Measurements from ENCODE around the gene TPO. TPM values are rescaled to one million over a fixed set of nuclear protein-coding genes. Genes with fewer than 3 reads are reported as not detected.
"Not testable (repeated sequence)": the region's sequence is repeated elsewhere in the genome, so short reads cannot be mapped to it uniquely, and the experiment has no call there.

The TPO gene
- total RNA-seq, 4 donors from 2014 or later: 0.93 to 4.6 (median 1.3) TPM

GRCh38 chr2:1405967-1406366 lies 7.3 kb upstream of the TPO start:
- H3K4me1 ChIP-seq: no peaks in the 10 kb centered on the region
- DNase-seq (ENCODE audit: low spot score in 2 of 2): no peak
- no peaks in the 10 kb centered on the region for H3K27me3 ChIP-seq
- no peaks in the 10 kb centered on the region for H3K36me3 ChIP-seq
- 67% methylated on average over 3 of the region's 3 CpGs for WGBS
- H3K9me3 ChIP-seq: no peaks in the 10 kb centered on the region
- no peak overlapping the region for H3K27ac ChIP-seq
- TF ChIP-seq POLR2A (IDR thresholded peaks at IDR 0.05): no peak
- TF ChIP-seq EP300 (IDR thresholded peaks at IDR 0.05): no peak
- no peak for TF ChIP-seq POLR2AphosphoS5 (IDR thresholded peaks at IDR 0.05)
- no peak for TF ChIP-seq CTCF (IDR thresholded peaks at IDR 0.05)
- no peak overlapping the region for H3K4me3 ChIP-seq

- no peak for DNase-seq (ENCODE audit: low spot score in 2 of 2)
- TF ChIP-seq EP300 (IDR thresholded peaks at IDR 0.05) (no peak), CTCF (IDR thresholded peaks at IDR 0.05) (no peak), POLR2A (IDR thresholded peaks at IDR 0.05) (no peak), POLR2AphosphoS5 (IDR thresholded peaks at IDR 0.05) (no peak)
- WGBS: 91% methylated on average over 2 of the region's 2 CpGs
- no peaks in the 10 kb centered on the region for H3K36me3 ChIP-seq
- no peaks in the 10 kb centered on the region for H3K4me1 ChIP-seq
- H3K4me3 ChIP-seq: no peak overlapping the region
- H3K9me3 ChIP-seq: no peaks in the 10 kb centered on the region
- no peak overlapping the region for H3K27ac ChIP-seq
- no peaks in the 10 kb centered on the region for H3K27me3 ChIP-seq
Measured at GRCh38 chr2:1406434-1406833, 6.8 kb upstream of the TPO start.

- TF ChIP-seq CTCF (IDR thresholded peaks at IDR 0.05) (no peak), POLR2AphosphoS5 (IDR thresholded peaks at IDR 0.05) (no peak), EP300 (IDR thresholded peaks at IDR 0.05) (no peak), POLR2A (IDR thresholded peaks at IDR 0.05) (no peak)
- Histone ChIP-seq H3K4me1 (no peaks in the 10 kb centered on the region), H3K9me3 (no peaks in the 10 kb centered on the region), H3K36me3 (no peaks in the 10 kb centered on the region), H3K27me3 (no peaks in the 10 kb centered on the region), H3K4me3 (no peak overlapping the region), H3K27ac (no peak overlapping the region)
- DNase-seq (ENCODE audit: low spot score in 2 of 2): peak in 1 of 2 donors; percentile 26
- 71% methylated on average over 16 of the region's 16 CpGs for WGBS
Measured at GRCh38 chr2:1407950-1408675, 5.2 kb upstream of the TPO start.

GRCh38 chr2:1414121-1414520 lies 858 bp downstream of the TPO start:
- Histone ChIP-seq H3K4me1 (peaks cover 9% of the 10 kb centered on the region), H3K27me3 (no peaks in the 10 kb centered on the region), H3K27ac (no peak overlapping the region), H3K4me3 (no peak overlapping the region), H3K36me3 (no peaks in the 10 kb centered on the region), H3K9me3 (no peaks in the 10 kb centered on the region)
- 76% methylated on average over 7 of the region's 13 CpGs for WGBS
- peak in 1 of 2 donors; percentile 41 for DNase-seq (ENCODE audit: low spot score in 2 of 2)
- TF ChIP-seq EP300 (IDR thresholded peaks at IDR 0.05) (no peak), POLR2AphosphoS5 (IDR thresholded peaks at IDR 0.05) (no peak), CTCF (IDR thresholded peaks at IDR 0.05) (no peak), POLR2A (IDR thresholded peaks at IDR 0.05) (no peak)

- WGBS: 86% methylated on average over 4 of the region's 11 CpGs
- not testable (repeated sequence) for H3K27ac ChIP-seq
Measured at GRCh38 chr2:1414901-1415300, 1.6 kb downstream of the TPO start.

GRCh38 chr2:1415501-1415900 lies 2.2 kb downstream of the TPO start:
- H3K4me1 ChIP-seq: peaks cover 9% of the 10 kb centered on the region
- TF ChIP-seq POLR2AphosphoS5 (IDR thresholded peaks at IDR 0.05) (no peak), POLR2A (IDR thresholded peaks at IDR 0.05) (no peak), EP300 (IDR thresholded peaks at IDR 0.05) (no peak), CTCF (IDR thresholded peaks at IDR 0.05) (no peak)
- H3K27ac ChIP-seq: no peak overlapping the region
- no peaks in the 10 kb centered on the region for H3K9me3 ChIP-seq
- peak in 1 of 2 donors; percentile 54 for DNase-seq (ENCODE audit: low spot score in 2 of 2)
- no peaks in the 10 kb centered on the region for H3K27me3 ChIP-seq
- H3K4me3 ChIP-seq: no peak overlapping the region
- H3K36me3 ChIP-seq: no peaks in the 10 kb centered on the region
- 96% methylated on average over 4 of the region's 6 CpGs for WGBS

More at GRCh38 chr2:1414901-1415300, 1.6 kb downstream of the TPO start:
- not testable (repeated sequence) for H3K9me3 ChIP-seq, H3K4me1 ChIP-seq, H3K36me3 ChIP-seq, H3K4me3 ChIP-seq, H3K27me3 ChIP-seq
- peak in 1 of 2 donors; percentile 67 for DNase-seq (ENCODE audit: low spot score in 2 of 2)

All from suprapubic skin (tissue), 4 donors.